Calu3 (cell line): ENCODE measurements around the gene SCNN1B. TPM values are rescaled to one million over a fixed set of nuclear protein-coding genes. Genes with fewer than 3 reads are reported as not detected.

Source experiments
- BruUV-seq: library from RNA; stranded (reverse); fragments of 400-500 nt; replicated peaks from 2 replicates; lab custom pipeline; 2021; lab: Mats Ljungman, UMichigan
- CTCF ChIA-PET: fragments of 300-600 bp; sonication (Branson Sonifier 250); formaldehyde crosslinking; loops from one replicate; lab custom pipeline; 2022; ENCODE audit warnings: antibody characterized with exemption; lab: Charles Lee
- DNase-seq: peaks from one replicate; pipeline ENCODE4 v3.0.0; 2022
- H3K27ac Mint-ChIP-seq: one replicate; pipeline ENCODE4 v1.8.0; 2022; ENCODE audit warnings: mixed read lengths; ENCODE audit not compliant: unreplicated experiment
- H3K27me3 Mint-ChIP-seq: one replicate; pipeline ENCODE4 v1.8.0; 2022; ENCODE audit warnings: mixed read lengths; ENCODE audit not compliant: unreplicated experiment
- H3K36me3 Mint-ChIP-seq: one replicate; pipeline ENCODE4 v1.8.0; 2022; ENCODE audit warnings: mild to moderate bottlenecking, moderate library complexity, mixed read lengths; ENCODE audit not compliant: insufficient read depth, unreplicated experiment
- H3K4me1 Mint-ChIP-seq: one replicate; pipeline ENCODE4 v1.8.0; 2022; ENCODE audit warnings: mild to moderate bottlenecking, low read depth, mixed read lengths; ENCODE audit not compliant: unreplicated experiment
- H3K4me3 Mint-ChIP-seq: one replicate; pipeline ENCODE4 v1.8.0; 2022; ENCODE audit warnings: mild to moderate bottlenecking, low read depth, moderate library complexity, mixed read lengths; ENCODE audit not compliant: unreplicated experiment
- H3K9me3 Mint-ChIP-seq: one replicate; pipeline ENCODE4 v1.8.0; 2022; ENCODE audit warnings: low read depth, mixed read lengths; ENCODE audit not compliant: unreplicated experiment
- CTCF ChIP-seq: fragments of 200-600 bp; IDR thresholded peaks from one replicate; pipeline ENCODE4 v1.8.0; 2022; ENCODE audit warnings: antibody characterized with exemption; ENCODE audit not compliant: unreplicated experiment
- intact Hi-C: fragments of 100-400 bp; cut with micrococcal nuclease; formaldehyde crosslinking; loops from one replicate; pipeline ENCODE4 v1.10.0; 2022; ENCODE audit not compliant: unreplicated experiment
- total RNA-seq: library from RNA; stranded (reverse); gene quantifications from 2 replicates; pipeline ENCODE4 v1.2.3, GENCODE V29; 2022

Gene SCNN1B
- total RNA-seq, 1 experiment from 2014 or later: not detected

- TF ChIP-seq CTCF: no peak
- CTCF ChIA-PET: no interaction called here
- Mint-ChIP-seq H3K27ac (no peak overlapping the region), H3K36me3 (no peaks in the 10 kb centered on the region), H3K4me1 (peaks cover 23% of the 10 kb centered on the region), H3K27me3 (peaks cover 16% of the 10 kb centered on the region), H3K4me3 (no peak overlapping the region), H3K9me3 (no peaks in the 10 kb centered on the region)
- no TSS peak for BruUV-seq
- DNase-seq: no peak
- intact Hi-C loops: no loop called here
These were observed 65.9 kb downstream of the SCNN1B start for GRCh38 chr16:23367988-23368387.

- BruUV-seq: no TSS peak
- CTCF ChIA-PET: no interaction called here
- Mint-ChIP-seq H3K27ac (no peak overlapping the region), H3K27me3 (peaks cover 21% of the 10 kb centered on the region), H3K4me3 (no peak overlapping the region), H3K9me3 (no peaks in the 10 kb centered on the region), H3K4me1 (peaks cover 24% of the 10 kb centered on the region), H3K36me3 (no peaks in the 10 kb centered on the region)
- no peak for TF ChIP-seq CTCF
- intact Hi-C loops: no loop called here
- DNase-seq: no peak
These were observed 66.4 kb downstream of the SCNN1B start for GRCh38 chr16:23368469-23368868.

- intact Hi-C loops: no loop called here
- DNase-seq: no peak
- Mint-ChIP-seq H3K9me3 (no peaks in the 10 kb centered on the region), H3K36me3 (no peaks in the 10 kb centered on the region), H3K27ac (no peak overlapping the region), H3K4me3 (no peak overlapping the region), H3K27me3 (peaks cover 28% of the 10 kb centered on the region), H3K4me1 (peaks cover 27% of the 10 kb centered on the region)
- CTCF ChIA-PET: no interaction called here
- BruUV-seq: no TSS peak
- TF ChIP-seq CTCF: no peak
These were observed 67.3 kb downstream of the SCNN1B start for GRCh38 chr16:23369416-23369815.

- no TSS peak for BruUV-seq
- peaks cover 16% of the 10 kb centered on the region for H3K4me1 Mint-ChIP-seq
- no peaks in the 10 kb centered on the region for H3K36me3 Mint-ChIP-seq
- no peak overlapping the region for H3K27ac Mint-ChIP-seq
- intact Hi-C loops: no loop called here
- TF ChIP-seq CTCF: peak; percentile 35
- peaks cover 42% of the 10 kb centered on the region for H3K27me3 Mint-ChIP-seq
- no peaks in the 10 kb centered on the region for H3K9me3 Mint-ChIP-seq
- no peak for DNase-seq
- no peak overlapping the region for H3K4me3 Mint-ChIP-seq
- CTCF ChIA-PET: no interaction called here
These were observed 69.3 kb downstream of the SCNN1B start for GRCh38 chr16:23371368-23371767.
